Uterus (tissue), 4 donors: ENCODE measurements around the gene PLK5. TPM values are rescaled to one million over a fixed set of nuclear protein-coding genes. Genes with fewer than 3 reads are reported as not detected.

Source experiments
- DNase-seq, 2 donors: peaks; one replicate each; pipeline ENCODE4 v3.0.0-alpha.2; 2019 to 2020
- H3K27ac ChIP-seq, 2 donors: fragments of 200-600 bp; sonication (generic); 1 replicate in 1 of 2; 2 replicates in 1 of 2; pipeline ENCODE4 v1.5.1; 2016 to 2018
- H3K27me3 ChIP-seq, 2 donors: fragments of 200-600 bp; sonication (generic); one replicate each; pipeline ENCODE4 v1.5.1; 2018 to 2019; ENCODE audit warnings: control low read depth in 1 of 2
- H3K36me3 ChIP-seq, 2 donors: fragments of 200-600 bp; sonication (generic); one replicate each; pipeline ENCODE4 v1.5.1; 2019; ENCODE audit warnings: control low read depth in 1 of 2
- H3K4me1 ChIP-seq, 2 donors: fragments of 200-600 bp; sonication (generic); one replicate each; pipeline ENCODE4 v1.5.1; 2018 to 2019; ENCODE audit warnings: control low read depth in 1 of 2
- H3K4me3 ChIP-seq, 2 donors: fragments of 200-600 bp; sonication (generic); 1 replicate in 1 of 2; 2 replicates in 1 of 2; pipeline ENCODE4 v1.5.1; 2018 to 2019; ENCODE audit warnings: mild to moderate bottlenecking in 1 of 2
- H3K9me3 ChIP-seq, 2 donors: fragments of 200-600 bp; sonication (generic); one replicate each; pipeline ENCODE4 v1.5.1; 2019; ENCODE audit warnings: control low read depth in 1 of 2
- POLR2A ChIP-seq, 2 donors: fragments of 450-650 bp; IDR thresholded peaks; one replicate each; pipeline ENCODE4 v1.6.1; 2016; ENCODE audit warnings: antibody characterized with exemption in 2 of 2, mild to moderate bottlenecking in 1 of 2, moderate library complexity in 1 of 2
- intact Hi-C: fragments of 100-400 bp; cut with DNase I; formaldehyde crosslinking; loops from one replicate; pipeline ENCODE4 v1.15.1; 2023; ENCODE audit warnings: low total_unique reads
- total RNA-seq, 4 donors: library from RNA; depleted of rRNA in 3 of 4; stranded (reverse); fragments of >200 nt in 3 of 4; gene quantifications; one replicate each; pipeline versions ENCODE4 v1.1.0 to v1.2.4, GENCODE V29; 2014 to 2023
- TF ChIP-seq, protein P1 (sequence below), 4 experiments: fragments of 200-600 bp in 2 of 4; fragments of 450-650 bp in 2 of 4; sonication (generic) in 2 of 4; IDR thresholded peaks; one replicate each; pipeline ENCODE4 v1.5.1; 2016 to 2019; ENCODE audit warnings: antibody characterized with exemption in 4 of 4, mild to moderate bottlenecking in 2 of 4, moderate library complexity in 1 of 4
- donor health status: DM: yes; HTN: yes; CAD: no.

Gene PLK5
- total RNA-seq, 4 donors from 2014 or later, result 0.21 to 2.7 TPM; not detected in 2

DNA sequence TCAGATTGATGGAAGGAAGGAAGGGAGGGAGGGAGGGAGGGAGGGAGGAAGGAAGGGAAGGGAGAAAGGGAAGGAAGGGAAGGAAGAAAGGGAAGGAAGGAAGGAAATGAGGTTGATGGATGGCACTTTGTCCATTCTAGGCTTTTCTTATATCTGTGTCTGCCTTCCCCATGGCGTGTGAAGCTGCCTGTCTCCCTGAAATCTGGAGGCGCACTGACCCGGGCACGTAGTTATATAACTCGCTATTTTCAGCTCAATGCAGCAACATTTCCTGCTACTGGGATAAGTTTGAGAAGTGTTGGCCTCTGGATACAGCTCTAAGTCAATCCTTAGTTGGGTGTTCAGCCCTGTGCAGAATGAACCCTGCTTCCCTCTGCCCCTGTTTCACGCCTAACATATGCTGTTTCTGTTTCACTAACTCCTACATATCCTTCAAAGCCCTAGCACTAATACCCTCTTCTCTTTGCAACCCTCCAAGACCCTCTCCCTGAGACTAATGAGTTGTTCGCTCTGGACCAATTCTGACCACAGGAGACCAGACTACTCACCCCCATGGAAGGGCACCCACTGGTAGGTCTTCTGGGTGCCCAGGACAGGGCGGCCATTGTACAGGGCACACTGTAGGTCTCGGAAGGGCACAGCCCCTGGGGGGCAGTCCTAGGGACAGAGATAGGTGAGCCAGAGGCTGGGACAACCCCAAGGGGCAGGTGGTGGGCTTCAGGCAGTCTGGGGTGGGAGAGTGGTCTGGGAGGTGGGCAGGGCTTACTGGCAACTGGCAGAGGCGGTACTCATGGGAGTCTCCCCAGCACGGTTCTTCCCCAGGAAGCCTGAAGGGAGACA lies 14.1 kb upstream of the PLK5 start:
- Histone ChIP-seq H3K4me1 (no peaks in the 10 kb centered on the region), H3K27me3 (no peaks in the 10 kb centered on the region), H3K9me3 (no peaks in the 10 kb centered on the region), H3K36me3 (no peaks in the 10 kb centered on the region), H3K27ac (peak overlapping the region; percentile 54 to 66), H3K4me3 (no peak overlapping the region)
- intact Hi-C loops, result no loop called here
- TF ChIP-seq POLR2A (IDR thresholded peaks at IDR 0.05), result no peak
- TF ChIP-seq, protein P1, sequence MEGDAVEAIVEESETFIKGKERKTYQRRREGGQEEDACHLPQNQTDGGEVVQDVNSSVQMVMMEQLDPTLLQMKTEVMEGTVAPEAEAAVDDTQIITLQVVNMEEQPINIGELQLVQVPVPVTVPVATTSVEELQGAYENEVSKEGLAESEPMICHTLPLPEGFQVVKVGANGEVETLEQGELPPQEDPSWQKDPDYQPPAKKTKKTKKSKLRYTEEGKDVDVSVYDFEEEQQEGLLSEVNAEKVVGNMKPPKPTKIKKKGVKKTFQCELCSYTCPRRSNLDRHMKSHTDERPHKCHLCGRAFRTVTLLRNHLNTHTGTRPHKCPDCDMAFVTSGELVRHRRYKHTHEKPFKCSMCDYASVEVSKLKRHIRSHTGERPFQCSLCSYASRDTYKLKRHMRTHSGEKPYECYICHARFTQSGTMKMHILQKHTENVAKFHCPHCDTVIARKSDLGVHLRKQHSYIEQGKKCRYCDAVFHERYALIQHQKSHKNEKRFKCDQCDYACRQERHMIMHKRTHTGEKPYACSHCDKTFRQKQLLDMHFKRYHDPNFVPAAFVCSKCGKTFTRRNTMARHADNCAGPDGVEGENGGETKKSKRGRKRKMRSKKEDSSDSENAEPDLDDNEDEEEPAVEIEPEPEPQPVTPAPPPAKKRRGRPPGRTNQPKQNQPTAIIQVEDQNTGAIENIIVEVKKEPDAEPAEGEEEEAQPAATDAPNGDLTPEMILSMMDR (IDR thresholded peaks at IDR 0.05), result no peak
- DNase-seq, result no peak

DNA sequence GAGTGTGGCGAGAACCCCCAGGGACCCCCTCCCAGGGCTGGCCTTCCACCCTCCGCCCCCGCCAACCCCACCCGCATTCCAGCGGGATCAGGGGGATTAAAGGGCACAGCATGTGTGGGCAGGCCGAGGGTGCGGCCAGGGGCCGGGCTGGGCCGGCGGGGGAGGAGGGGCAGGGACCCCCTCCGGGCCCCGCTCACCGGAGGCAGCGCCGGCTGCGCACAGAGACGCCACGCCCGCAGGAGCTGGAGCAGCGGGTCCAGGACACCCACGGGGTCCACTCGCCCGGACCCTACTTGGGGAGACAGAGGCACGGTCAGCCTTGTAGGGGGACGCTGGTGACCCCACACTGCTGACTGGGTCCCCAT lies 13.5 kb upstream of the PLK5 start:
- no peak for DNase-seq
- no peak overlapping the region for H3K4me3 ChIP-seq
- no peaks in the 10 kb centered on the region for H3K36me3 ChIP-seq
- no peaks in the 10 kb centered on the region for H3K27me3 ChIP-seq
- peak overlapping the region; percentile 54 to 66 for H3K27ac ChIP-seq
- no peaks in the 10 kb centered on the region for H3K4me1 ChIP-seq
- no peaks in the 10 kb centered on the region for H3K9me3 ChIP-seq
- no peak for TF ChIP-seq POLR2A (IDR thresholded peaks at IDR 0.05)
- TF ChIP-seq, protein P1 (IDR thresholded peaks at IDR 0.05), result no peak
- intact Hi-C loops, result no loop called here

DNA sequence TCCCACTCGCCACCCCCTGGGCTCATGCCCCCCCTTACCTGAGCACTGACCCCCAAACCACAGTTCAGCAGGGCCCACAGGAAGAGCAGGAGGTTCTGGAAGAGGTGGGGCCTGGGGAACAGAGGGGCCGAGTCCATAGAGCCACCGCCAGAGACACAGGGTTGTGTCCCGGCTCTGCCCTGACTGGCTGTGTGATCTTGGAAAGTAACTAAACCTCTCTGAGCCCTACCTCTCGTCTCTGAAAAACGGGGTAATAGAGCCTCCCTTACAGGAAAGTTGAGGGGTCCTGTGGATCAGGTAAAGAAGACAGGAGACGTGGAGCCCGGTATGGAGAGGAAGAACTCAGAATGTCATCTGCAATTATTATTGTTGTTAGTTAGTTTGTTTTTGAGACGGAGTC lies 13.1 kb upstream of the PLK5 start:
- H3K27me3 ChIP-seq, result no peaks in the 10 kb centered on the region
- H3K4me1 ChIP-seq, result no peaks in the 10 kb centered on the region
- peak overlapping the region; percentile 54 to 66 for H3K27ac ChIP-seq

DNA sequence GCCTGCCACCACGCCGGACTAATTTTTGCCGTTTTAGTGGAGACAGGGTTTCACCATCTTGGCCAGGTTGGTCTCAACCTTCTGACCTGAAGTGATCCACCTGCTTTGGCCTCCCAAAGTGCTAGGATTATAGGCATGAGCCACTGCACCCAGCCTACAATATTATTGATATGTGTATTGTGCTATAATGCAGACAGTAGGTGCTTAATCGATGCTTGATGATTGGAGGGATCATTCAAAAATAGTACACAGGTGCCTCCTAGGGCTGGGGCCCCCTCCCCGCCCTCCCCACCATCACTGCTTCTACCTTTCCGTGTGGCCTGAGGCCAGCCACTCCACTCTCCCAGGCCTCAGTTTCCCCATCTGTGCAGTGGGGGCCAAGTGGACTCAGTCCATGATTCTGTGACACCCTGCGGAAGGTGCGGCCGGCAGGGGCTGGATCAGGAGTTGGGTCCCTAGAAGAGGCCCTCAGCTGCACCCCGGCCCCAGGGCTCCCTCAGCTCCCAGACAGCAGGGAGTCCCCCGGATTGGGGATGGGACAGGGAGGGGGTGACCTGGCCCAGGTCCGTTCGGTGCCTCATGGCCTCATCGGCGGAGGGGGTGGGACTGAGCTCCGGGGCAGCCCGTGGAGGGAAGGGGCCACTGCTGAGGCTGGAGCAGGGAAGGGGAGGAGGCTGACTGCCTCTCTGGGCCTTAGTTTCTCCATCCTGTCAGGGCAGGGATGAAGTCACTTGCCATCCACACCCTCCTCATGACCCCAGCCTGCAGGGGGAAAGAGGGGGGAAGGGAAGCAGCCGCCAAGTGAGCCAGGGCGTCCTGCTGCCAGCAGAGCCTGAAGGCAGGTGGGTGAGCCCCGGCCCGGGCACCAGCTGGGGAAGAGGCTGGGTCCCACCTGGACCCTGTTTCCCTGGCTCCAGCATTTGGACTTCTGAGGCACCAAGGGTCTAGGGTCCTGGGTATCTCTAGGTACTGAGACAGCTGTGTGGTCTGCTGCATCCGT lies 12.3 kb upstream of the PLK5 start:
- Histone ChIP-seq H3K27ac (peak overlapping the region; percentile 91), H3K4me3 (no peak overlapping the region), H3K4me1 (no peaks in the 10 kb centered on the region), H3K9me3 (no peaks in the 10 kb centered on the region), H3K36me3 (no peaks in the 10 kb centered on the region), H3K27me3 (no peaks in the 10 kb centered on the region)
- DNase-seq, result no peak
- no peak for TF ChIP-seq POLR2A (IDR thresholded peaks at IDR 0.05)
- TF ChIP-seq, protein P1 (IDR thresholded peaks at IDR 0.05), result no peak
- intact Hi-C loops, result no loop called here

More for the DNA sequence above, 13.1 kb upstream of the PLK5 start:
- Histone ChIP-seq H3K9me3 (no peaks in the 10 kb centered on the region), H3K36me3 (no peaks in the 10 kb centered on the region), H3K4me3 (no peak overlapping the region)
- intact Hi-C loops, result no loop called here
- no peak for DNase-seq
- TF ChIP-seq, protein P1 (IDR thresholded peaks at IDR 0.05), result no peak
- no peak for TF ChIP-seq POLR2A (IDR thresholded peaks at IDR 0.05)
